Breast epithelium (tissue), 4 donors: ENCODE results near the gene DRAXIN. TPM values are rescaled to one million over a fixed set of nuclear protein-coding genes. Genes with fewer than 3 reads are reported as not detected.
A peak's percentile ranks its signal among the peaks of the same experiment; 100 is the strongest.

ENCODE experiments used
- DNase-seq, 2 donors: peaks; one replicate each; pipeline ENCODE4 v3.0.0-alpha.2; 2019; ENCODE audit warnings: low spot score in 2 of 2
- H3K27ac ChIP-seq, 2 donors: fragments of 200-600 bp; sonication (generic) in 1 of 2; one replicate each; pipeline ENCODE4 v1.5.1; 2016 to 2019; ENCODE audit warnings: mild to moderate bottlenecking in 1 of 2
- H3K27me3 ChIP-seq, 2 donors: fragments of 200-600 bp; sonication (generic) in 1 of 2; one replicate each; pipeline versions ENCODE4 v1.5.1 to v1.6.0; 2017 to 2019; ENCODE audit warnings: control low read depth in 1 of 2, mild to moderate bottlenecking in 1 of 2
- H3K36me3 ChIP-seq: fragments of 200-600 bp; one replicate; pipeline ENCODE4 v1.5.1; 2019
- H3K4me1 ChIP-seq, 2 donors: fragments of 200-600 bp; sonication (generic); one replicate each; pipeline ENCODE4 v1.5.1; 2016 to 2019; ENCODE audit warnings: control low read depth in 1 of 2
- H3K4me3 ChIP-seq, 3 donors: fragments of 200-600 bp; sonication (generic); 1 replicate in 2 of 3; 2 replicates in 1 of 3; pipeline ENCODE4 v1.5.1; 2016 to 2019; ENCODE audit warnings: mild to moderate bottlenecking in 3 of 3, moderate library complexity in 2 of 3
- H3K9me3 ChIP-seq, 2 donors: fragments of 200-600 bp; sonication (generic) in 1 of 2; one replicate each; pipeline ENCODE4 v1.5.1; 2016 to 2019; ENCODE audit warnings: control low read depth in 1 of 2
- POLR2A ChIP-seq: fragments of 450-650 bp; IDR thresholded peaks from one replicate; pipeline ENCODE4 v1.6.1; 2016; ENCODE audit warnings: antibody characterized with exemption, mild to moderate bottlenecking, moderate library complexity
- POLR2AphosphoS5 ChIP-seq, 3 donors: sonication (generic); formaldehyde crosslinking; IDR thresholded peaks; one replicate each; pipeline ENCODE4 v1.6.1; 2017; ENCODE audit warnings: antibody characterized with exemption in 3 of 3
- intact Hi-C: fragments of 100-400 bp; cut with DNase I; formaldehyde crosslinking; loops from one replicate; pipeline ENCODE4 v1.15.1; 2023; ENCODE audit warnings: low total_unique reads
- total RNA-seq, 3 donors: library from RNA; depleted of rRNA; stranded (reverse); fragments of >200 nt; gene quantifications; one replicate each; pipeline ENCODE4 v1.1.0, GENCODE V29; 2016
- TF ChIP-seq, protein P1 (sequence below), 3 donors: fragments of 450-650 bp; IDR thresholded peaks; one replicate each; pipeline ENCODE4 v1.5.1; 2016 to 2017; ENCODE audit warnings: antibody characterized with exemption in 3 of 3, mild to moderate bottlenecking in 3 of 3, moderate library complexity in 3 of 3

Gene DRAXIN
- total RNA-seq, 3 donors from 2014 or later = under 0.01 to 0.15 (median under 0.01) TPM

DNA sequence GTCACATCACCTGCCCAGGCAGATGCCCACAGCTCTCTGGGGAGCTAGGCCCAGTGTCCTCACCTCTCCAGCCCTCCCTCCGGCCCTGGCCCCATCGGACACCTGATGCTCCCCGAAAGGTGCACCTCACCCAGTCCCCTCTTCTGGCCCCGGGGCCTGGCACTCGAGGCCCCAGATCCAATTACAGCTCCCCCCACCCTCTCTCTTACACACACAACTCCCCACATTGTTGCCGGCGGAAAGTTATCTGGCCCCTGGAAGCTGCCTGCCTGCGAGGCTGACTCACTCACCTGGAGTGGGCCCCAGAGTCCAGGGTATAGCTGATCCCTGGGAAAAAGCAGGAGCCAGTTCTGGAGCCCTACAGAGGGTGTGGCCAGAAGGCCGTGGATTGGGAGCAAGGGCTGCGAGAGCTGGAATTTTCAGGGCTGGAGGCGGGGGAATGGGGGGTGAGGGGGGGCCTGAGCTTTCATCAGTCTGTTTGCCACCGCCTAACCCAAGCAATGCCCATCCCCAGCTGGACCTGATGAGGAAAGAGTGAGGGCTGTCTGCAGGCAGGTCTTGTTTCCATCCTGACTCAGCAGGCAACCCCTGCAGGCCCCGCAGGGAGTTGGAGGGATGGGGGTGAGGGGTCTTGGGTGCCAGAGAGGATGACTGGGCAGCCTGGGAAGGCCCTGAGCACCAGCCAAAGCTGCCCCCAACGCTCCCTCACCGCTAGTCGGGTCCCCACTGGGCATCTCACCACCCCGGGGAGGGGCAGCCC lies 38.2 kb upstream of the DRAXIN start:
- H3K27ac ChIP-seq = peak overlapping the region; percentile 87 to 90
- no peaks in the 10 kb centered on the region for H3K9me3 ChIP-seq
- peaks cover 0 to 13% of the 10 kb centered on the region in 2 donors for H3K4me1 ChIP-seq
- peak overlapping the region in 2 of 3 donors; percentile 85 to 91 for H3K4me3 ChIP-seq
- no peaks in the 10 kb centered on the region for H3K36me3 ChIP-seq
- intact Hi-C loops = no loop called here
- TF ChIP-seq POLR2A (no peak), POLR2AphosphoS5 (IDR thresholded peaks at IDR 0.05) (no peak)
- TF ChIP-seq, protein P1, sequence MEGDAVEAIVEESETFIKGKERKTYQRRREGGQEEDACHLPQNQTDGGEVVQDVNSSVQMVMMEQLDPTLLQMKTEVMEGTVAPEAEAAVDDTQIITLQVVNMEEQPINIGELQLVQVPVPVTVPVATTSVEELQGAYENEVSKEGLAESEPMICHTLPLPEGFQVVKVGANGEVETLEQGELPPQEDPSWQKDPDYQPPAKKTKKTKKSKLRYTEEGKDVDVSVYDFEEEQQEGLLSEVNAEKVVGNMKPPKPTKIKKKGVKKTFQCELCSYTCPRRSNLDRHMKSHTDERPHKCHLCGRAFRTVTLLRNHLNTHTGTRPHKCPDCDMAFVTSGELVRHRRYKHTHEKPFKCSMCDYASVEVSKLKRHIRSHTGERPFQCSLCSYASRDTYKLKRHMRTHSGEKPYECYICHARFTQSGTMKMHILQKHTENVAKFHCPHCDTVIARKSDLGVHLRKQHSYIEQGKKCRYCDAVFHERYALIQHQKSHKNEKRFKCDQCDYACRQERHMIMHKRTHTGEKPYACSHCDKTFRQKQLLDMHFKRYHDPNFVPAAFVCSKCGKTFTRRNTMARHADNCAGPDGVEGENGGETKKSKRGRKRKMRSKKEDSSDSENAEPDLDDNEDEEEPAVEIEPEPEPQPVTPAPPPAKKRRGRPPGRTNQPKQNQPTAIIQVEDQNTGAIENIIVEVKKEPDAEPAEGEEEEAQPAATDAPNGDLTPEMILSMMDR (IDR thresholded peaks at IDR 0.05) = no peak
- peak in 1 of 2 donors; percentile 49 for DNase-seq
- no peaks in the 10 kb centered on the region for H3K27me3 ChIP-seq

DNA sequence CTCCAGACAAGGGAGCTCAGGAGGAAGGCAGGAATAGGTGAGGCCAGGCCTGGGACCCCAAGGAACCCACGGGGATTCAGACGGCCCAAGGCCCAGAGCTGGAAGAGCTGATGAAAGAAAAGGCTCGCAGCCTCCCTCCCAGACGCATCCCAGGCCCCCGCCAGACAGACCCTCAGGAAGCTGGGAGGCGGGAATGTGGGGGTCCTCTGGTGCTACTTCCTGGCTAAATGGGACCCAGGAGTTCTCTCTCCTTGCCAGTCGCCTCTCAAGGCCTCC lies 37.7 kb upstream of the DRAXIN start:
- TF ChIP-seq POLR2AphosphoS5 (IDR thresholded peaks at IDR 0.05) (no peak), POLR2A (no peak)
- TF ChIP-seq, protein P1 (IDR thresholded peaks at IDR 0.05) = no peak
- peak overlapping the region; percentile 53 to 91 (median 85) for H3K4me3 ChIP-seq
- H3K4me1 ChIP-seq = peaks cover 0 to 8% of the 10 kb centered on the region in 2 donors
- H3K9me3 ChIP-seq = no peaks in the 10 kb centered on the region
- no peak for DNase-seq
- H3K27me3 ChIP-seq = no peaks in the 10 kb centered on the region
- peak overlapping the region; percentile 87 to 90 for H3K27ac ChIP-seq
- no peaks in the 10 kb centered on the region for H3K36me3 ChIP-seq
- intact Hi-C loops = no loop called here

- Histone ChIP-seq H3K4me1 (peaks cover 0 to 8% of the 10 kb centered on the region in 2 donors), H3K4me3 (peak within 1 kb of the TSS; percentile 53 to 91 (median 85)), H3K9me3 (no peaks in the 10 kb centered on the region), H3K27ac (peak within 1 kb of the TSS; percentile 87 to 90), H3K36me3 (no peaks in the 10 kb centered on the region), H3K27me3 (no peaks in the 10 kb centered on the region)
- intact Hi-C loops = no loop called here
- DNase-seq = peak; percentile 64 to 81
- TF ChIP-seq POLR2AphosphoS5 (IDR thresholded peaks at IDR 0.05) (no peak), POLR2A (no peak)
- TF ChIP-seq, protein P1 (IDR thresholded peaks at IDR 0.05) = no peak
Measured at GRCh38 chr1:11654137-11654938, 37.2 kb upstream of the DRAXIN start, which contains the start of the genes FBXO2 and FBXO44. Gene FBXO2, minus strand, starts transcription at chr1:11654429. Its CDS starts 89 bp downstream, at chr1:11654340. Gene FBXO44, plus strand, starts transcription at chr1:11654877. Its CDS starts 959 bp downstream, at chr1:11655836.

DNA sequence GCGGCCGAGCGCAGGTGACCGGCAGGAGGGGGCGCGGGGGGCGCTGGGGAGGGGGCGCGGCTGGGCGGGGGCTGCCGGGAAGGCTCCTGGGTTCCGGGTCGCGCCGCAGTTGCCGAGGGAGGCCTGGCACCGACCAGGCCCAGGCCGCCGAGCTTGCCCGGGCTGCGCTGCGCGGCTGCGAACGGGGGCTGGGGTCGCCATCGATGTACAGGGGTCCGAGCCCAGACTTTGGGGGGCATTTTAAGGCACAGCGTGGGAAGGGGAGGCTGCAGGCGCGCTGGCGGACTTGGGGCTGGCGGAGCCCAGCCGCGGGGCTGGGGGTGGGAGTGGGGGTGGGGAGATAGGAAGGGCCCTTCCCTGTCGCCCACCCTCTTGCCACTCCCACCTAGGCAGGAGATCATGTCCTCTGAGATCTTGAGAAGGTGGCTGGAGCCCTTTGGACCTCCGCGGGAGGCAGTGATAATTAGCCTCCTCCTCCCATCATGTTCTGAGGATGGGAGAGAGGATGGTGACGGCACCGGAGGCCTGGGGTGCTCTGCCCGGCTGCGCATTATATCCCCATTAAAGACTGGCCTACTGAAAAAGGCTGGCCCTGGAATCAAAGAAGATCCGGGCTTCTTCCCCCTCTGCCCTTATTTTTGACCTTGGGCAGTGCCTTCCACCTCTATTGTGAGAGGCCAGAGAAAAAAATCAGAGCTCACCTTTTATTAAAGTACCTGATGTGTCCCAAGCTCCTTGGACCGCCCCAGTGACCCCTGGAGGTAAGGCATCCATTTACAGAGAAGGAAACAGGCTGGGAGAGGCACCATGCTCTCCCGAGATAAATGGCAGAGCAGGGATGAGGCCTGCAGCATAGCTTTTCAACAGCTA lies 36.3 kb upstream of the DRAXIN start:
- Histone ChIP-seq H3K4me1 (peaks cover 0 to 8% of the 10 kb centered on the region in 2 donors), H3K27me3 (no peaks in the 10 kb centered on the region), H3K4me3 (peak overlapping the region; percentile 53 to 91 (median 85)), H3K27ac (peak overlapping the region; percentile 87 to 90), H3K36me3 (no peaks in the 10 kb centered on the region), H3K9me3 (no peaks in the 10 kb centered on the region)
- no peak for DNase-seq
- no peak for TF ChIP-seq POLR2A
- no peak for TF ChIP-seq POLR2AphosphoS5 (IDR thresholded peaks at IDR 0.05)
- TF ChIP-seq, protein P1 (IDR thresholded peaks at IDR 0.05) = no peak
- intact Hi-C loops = no loop called here
